ENCODE results near the gene KIF2A.
A peak's percentile ranks its signal among the peaks of the same experiment; 100 is the strongest.

The KIF2A gene

GRCh38 chr5:62333250-62333794 is 27.3 kb downstream of the KIF2A start:
- Histone ChIP-seq H3K36me3 (peaks cover 11% of the 10 kb centered on the region), H3K4me1 (no peaks in the 10 kb centered on the region), H3K27me3 (no peaks in the 10 kb centered on the region), H3K4me3 (ENCODE audit: low read depth, low read length) (no peak overlapping the region), H3K9me3 (no peaks in the 10 kb centered on the region)
- no peak for DNase-seq
- TF ChIP-seq CTCF (IDR thresholded peaks at IDR 0.05; ENCODE audit: low read depth, low read length): no peak

- TF ChIP-seq CTCF (IDR thresholded peaks at IDR 0.05; ENCODE audit: low read depth, low read length): no peak
Measured at GRCh38 chr5:62334082-62334481, 28.1 kb downstream of the KIF2A start.

GRCh38 chr5:62340392-62340791 is 34.4 kb downstream of the KIF2A start:
- Histone ChIP-seq H3K36me3 (no peaks in the 10 kb centered on the region), H3K4me1 (no peaks in the 10 kb centered on the region), H3K9me3 (no peaks in the 10 kb centered on the region), H3K4me3 (ENCODE audit: low read depth, low read length) (no peak overlapping the region), H3K27me3 (no peaks in the 10 kb centered on the region)
- peak; percentile 62 for TF ChIP-seq CTCF (IDR thresholded peaks at IDR 0.05; ENCODE audit: low read depth, low read length)
- no peak for DNase-seq

More at GRCh38 chr5:62334082-62334481, 28.1 kb downstream of the KIF2A start:
- no peaks in the 10 kb centered on the region for H3K4me1 ChIP-seq
- no peak for DNase-seq
- H3K4me3 ChIP-seq (ENCODE audit: low read depth, low read length): no peak overlapping the region
- no peaks in the 10 kb centered on the region for H3K27me3 ChIP-seq
- H3K36me3 ChIP-seq: peaks cover 11% of the 10 kb centered on the region
- H3K9me3 ChIP-seq: no peaks in the 10 kb centered on the region

GRCh38 chr5:62340979-62341378 is 35.0 kb downstream of the KIF2A start:
- no peak for DNase-seq
- no peaks in the 10 kb centered on the region for H3K4me1 ChIP-seq
- H3K36me3 ChIP-seq: no peaks in the 10 kb centered on the region
- H3K9me3 ChIP-seq: no peaks in the 10 kb centered on the region
- no peak for TF ChIP-seq CTCF (IDR thresholded peaks at IDR 0.05; ENCODE audit: low read depth, low read length)
- no peaks in the 10 kb centered on the region for H3K27me3 ChIP-seq
- no peak overlapping the region for H3K4me3 ChIP-seq (ENCODE audit: low read depth, low read length)

GRCh38 chr5:62341783-62342475 is 35.9 kb downstream of the KIF2A start:
- H3K36me3 ChIP-seq: no peaks in the 10 kb centered on the region
- DNase-seq: no peak
- TF ChIP-seq CTCF (IDR thresholded peaks at IDR 0.05; ENCODE audit: low read depth, low read length): no peak
- H3K9me3 ChIP-seq: no peaks in the 10 kb centered on the region
- H3K4me1 ChIP-seq: no peaks in the 10 kb centered on the region
- no peaks in the 10 kb centered on the region for H3K27me3 ChIP-seq
- no peak overlapping the region for H3K4me3 ChIP-seq (ENCODE audit: low read depth, low read length)

- Histone ChIP-seq H3K4me1 (no peaks in the 10 kb centered on the region), H3K9me3 (no peaks in the 10 kb centered on the region), H3K4me3 (ENCODE audit: low read depth, low read length) (no peak overlapping the region), H3K27me3 (no peaks in the 10 kb centered on the region), H3K36me3 (no peaks in the 10 kb centered on the region)
- DNase-seq: no peak
- no peak for TF ChIP-seq CTCF (IDR thresholded peaks at IDR 0.05; ENCODE audit: low read depth, low read length)
Measured at GRCh38 chr5:62342476-62342837, 36.5 kb downstream of the KIF2A start.

Data from BE2C (cell line).